ENCODE data around the gene OR1M1.

The OR1M1 gene

GRCh38 chr19:9075064-9075949, 11.6 kb upstream of the OR1M1 start:
- H3K4me3 ChIP-seq (ENCODE audit: low read depth, low read length): no peak overlapping the region
- TF ChIP-seq CTCF (IDR thresholded peaks at IDR 0.05; ENCODE audit: control insufficient read depth, extremely low read depth, insufficient read depth): no peak
- no peak for DNase-seq (ENCODE audit: low read depth)

GRCh38 chr19:9076901-9077300, 10.0 kb upstream of the OR1M1 start:
- TF ChIP-seq CTCF (IDR thresholded peaks at IDR 0.05; ENCODE audit: control insufficient read depth, extremely low read depth, insufficient read depth): no peak

GRCh38 chr19:9078651-9079050, 8.2 kb upstream of the OR1M1 start:
- TF ChIP-seq CTCF (IDR thresholded peaks at IDR 0.05; ENCODE audit: control insufficient read depth, extremely low read depth, insufficient read depth): no peak
- H3K4me3 ChIP-seq (ENCODE audit: low read depth, low read length): no peak overlapping the region
- DNase-seq (ENCODE audit: low read depth): no peak

More at GRCh38 chr19:9076901-9077300, 10.0 kb upstream of the OR1M1 start:
- no peak overlapping the region for H3K4me3 ChIP-seq (ENCODE audit: low read depth, low read length)
- no peak for DNase-seq (ENCODE audit: low read depth)

GRCh38 chr19:9107375-9107774, 20.5 kb downstream of the OR1M1 start, which contains the start of gene OR7G2:
OR7G2 (minus strand) TSS chr19:9107475; CDS start chr19:9103243, 4,232 bp downstream.
- no peak within 1 kb of the TSS for H3K4me3 ChIP-seq (ENCODE audit: low read depth, low read length)
- DNase-seq (ENCODE audit: low read depth): no peak
- no peak for TF ChIP-seq CTCF (IDR thresholded peaks at IDR 0.05; ENCODE audit: control insufficient read depth, extremely low read depth, insufficient read depth)

GRCh38 chr19:9109959-9110358, 23.1 kb downstream of the OR1M1 start:
- no peak overlapping the region for H3K4me3 ChIP-seq (ENCODE audit: low read depth, low read length)
- DNase-seq (ENCODE audit: low read depth): no peak
- TF ChIP-seq CTCF (IDR thresholded peaks at IDR 0.05; ENCODE audit: control insufficient read depth, extremely low read depth, insufficient read depth): no peak

- TF ChIP-seq CTCF (IDR thresholded peaks at IDR 0.05; ENCODE audit: control insufficient read depth, extremely low read depth, insufficient read depth): no peak
- DNase-seq (ENCODE audit: low read depth): no peak
- H3K4me3 ChIP-seq (ENCODE audit: low read depth, low read length): no peak within 1 kb of the TSS
Measured at GRCh38 chr19:9115307-9115813, 28.5 kb downstream of the OR1M1 start, which contains the start of gene OR7G1. OR7G1 (minus strand) TSS chr19:9115763; CDS start chr19:9115763, 0 bp downstream.
